Endothelial cell of umbilical vein (primary cell): ENCODE measurements around the gene LGI1. TPM values are rescaled to one million over a fixed set of nuclear protein-coding genes. Genes with fewer than 3 reads are reported as not detected.

Source experiments
- BruUV-seq: library from RNA; stranded (reverse); fragments of 400-500 nt; replicated peaks from 2 replicates; lab custom pipeline; 2021; lab: Mats Ljungman, UMichigan
- CTCF ChIA-PET: fragments of 300-600, 350-600 bp; sonication (Branson Sonifier 250); formaldehyde crosslinking; loops from one replicate; lab custom pipeline; 2021; ENCODE audit warnings: antibody characterized with exemption, inconsistent platforms; lab: Charles Lee
- POLR2A ChIA-PET: fragments of 300-600, 350-600 bp; sonication (Branson Sonifier 250); formaldehyde crosslinking; loops from one replicate; lab custom pipeline; 2021; ENCODE audit warnings: antibody characterized with exemption, inconsistent platforms; lab: Charles Lee
- DNase-seq: peaks from one replicate; pipeline ENCODE4 v3.0.0-alpha.2; 2011; ENCODE audit warnings: low read depth, low spot score
- FAIRE-seq: peaks from 2 replicates; lab custom pipeline; 2011; peaks lifted over from hg19 to GRCh38; lab: Jason Lieb, UNC
- H2AFZ ChIP-seq: 2 replicates; pipeline ENCODE4 v1.6.0; 2012; ENCODE audit warnings: low read depth, low read length, control low read depth, inconsistent platforms
- H3K27ac ChIP-seq: 2 replicates; pipeline ENCODE4 v1.5.1; 2011; ENCODE audit warnings: low read depth, mild to moderate bottlenecking, control low read depth, low read length, moderate library complexity; ENCODE audit not compliant: insufficient read depth
- H3K27me3 ChIP-seq, 2 experiments: 2 replicates each; pipeline versions ENCODE4 v1.6.0 to v1.6.1; 2011; ENCODE audit warnings: low read length in 2 of 2, mixed read lengths in 1 of 2; ENCODE audit not compliant: control insufficient read depth in 2 of 2, insufficient read depth in 2 of 2
- H3K36me3 ChIP-seq, 2 experiments: 2 replicates in 1 of 2; 3 replicates in 1 of 2; pipeline ENCODE4 v1.5.1; 2011; ENCODE audit warnings: low read length in 2 of 2, mild to moderate bottlenecking in 1 of 2, moderate library complexity in 1 of 2; ENCODE audit not compliant: control insufficient read depth in 2 of 2, insufficient read depth in 2 of 2; ENCODE audit errors: extremely low read depth in 1 of 2
- H3K4me1 ChIP-seq: 3 replicates; pipeline ENCODE4 v1.5.1; 2011; ENCODE audit warnings: mild to moderate bottlenecking, low read length; ENCODE audit not compliant: control insufficient read depth, insufficient read depth; ENCODE audit errors: extremely low read depth
- H3K4me2 ChIP-seq: 2 replicates; pipeline ENCODE4 v1.6.1; 2011; ENCODE audit warnings: low read length, control low read depth, mixed read lengths; ENCODE audit not compliant: insufficient read depth
- H3K4me3 ChIP-seq, 3 experiments: fragments of 200-600 bp in 1 of 3; sonication (generic), shearing (Covaris generic) in 1 of 3; replicated peaks in 1 of 3; 2 replicates each; pipeline ENCODE4 v1.5.1; 2011 to 2016; ENCODE audit warnings: control low read depth in 3 of 3, low read length in 3 of 3, mild to moderate bottlenecking in 2 of 3, inconsistent platforms in 1 of 3, low read depth in 1 of 3, moderate library complexity in 1 of 3; ENCODE audit not compliant: insufficient read depth in 1 of 3
- H3K79me2 ChIP-seq: 2 replicates; pipeline ENCODE4 v1.6.0; 2012; ENCODE audit warnings: low read length, inconsistent platforms; ENCODE audit not compliant: control insufficient read depth, insufficient read depth
- H3K9ac ChIP-seq: replicated peaks from 2 replicates; pipeline ENCODE3; 2011; ENCODE audit warnings: low read length, control low read depth; ENCODE audit not compliant: insufficient read depth; ENCODE audit errors: extremely low read depth
- H3K9me1 ChIP-seq: replicated peaks from 3 replicates; pipeline ENCODE4 v1.6.0; 2011; ENCODE audit warnings: mild to moderate bottlenecking, low read length; ENCODE audit not compliant: control insufficient read depth, insufficient read depth; ENCODE audit errors: extremely low read depth
- H3K9me3 ChIP-seq: replicated peaks from 2 replicates; pipeline ENCODE4 v1.5.1; 2012; ENCODE audit warnings: low read length, inconsistent platforms; ENCODE audit not compliant: control insufficient read depth, insufficient read depth
- H4K20me1 ChIP-seq: replicated peaks from 2 replicates; pipeline ENCODE3; 2011; ENCODE audit warnings: mild to moderate bottlenecking, low read length; ENCODE audit not compliant: control insufficient read depth, insufficient read depth; ENCODE audit errors: extremely low read depth
- CTCF ChIP-seq, 2 donors: IDR thresholded peaks; 1 replicate in 1 of 2; 2 replicates in 1 of 2; pipeline ENCODE4 v1.5.1; 2011; ENCODE audit warnings: low read length in 2 of 2, mild to moderate bottlenecking in 2 of 2, moderate library complexity in 2 of 2, control low read depth in 1 of 2, inconsistent platforms in 1 of 2, low read depth in 1 of 2; ENCODE audit not compliant: insufficient read depth in 1 of 2; ENCODE audit errors: extremely low read depth in 1 of 2
- EZH2 ChIP-seq: IDR thresholded peaks from 2 replicates; pipeline ENCODE4 v1.6.1; 2012; ENCODE audit warnings: borderline replicate concordance, low read depth, mild to moderate bottlenecking, moderate library complexity, low read length, inconsistent platforms; ENCODE audit not compliant: severe bottlenecking
- FOS ChIP-seq: IDR thresholded peaks from 2 replicates; pipeline ENCODE4 v1.6.1; 2011; ENCODE audit warnings: mild to moderate bottlenecking, low read length, moderate library complexity, borderline replicate concordance; ENCODE audit not compliant: insufficient read depth
- GATA2 ChIP-seq: IDR thresholded peaks from 2 replicates; pipeline ENCODE4 v1.7.0; 2011; ENCODE audit warnings: low read depth, mild to moderate bottlenecking, moderate library complexity, mixed read lengths, low read length; ENCODE audit not compliant: insufficient read length, insufficient read depth
- JUN ChIP-seq: IDR thresholded peaks from 2 replicates; pipeline ENCODE4 v1.6.1; 2011; ENCODE audit warnings: borderline replicate concordance, low read depth; ENCODE audit not compliant: insufficient read length, insufficient read depth
- MYC ChIP-seq: IDR thresholded peaks from one replicate; pipeline ENCODE4 v1.6.1; 2011; ENCODE audit warnings: mild to moderate bottlenecking, low read depth, low read length
- POLR2A ChIP-seq: IDR thresholded peaks from 2 replicates; pipeline ENCODE4 v1.6.1; 2012; ENCODE audit warnings: low read depth, mild to moderate bottlenecking, control low read depth, low read length
- POLR2AphosphoS5 ChIP-seq: IDR thresholded peaks from 2 replicates; pipeline ENCODE4 v1.6.1; 2012; ENCODE audit warnings: low read depth, mild to moderate bottlenecking, control low read depth, low read length, moderate library complexity; ENCODE audit not compliant: insufficient read depth
- dilution Hi-C: fragments of 300-500 bp; cut with MboI; formaldehyde crosslinking; loops from one replicate; pipeline ENCODE4 v1.15.0; 2019; ENCODE audit warnings: low sequenced_read_pairs; ENCODE audit not compliant: extremely low pct_ligation_motif_present
- intact Hi-C: fragments of 100-400 bp; cut with micrococcal nuclease; formaldehyde crosslinking; loops from one replicate; pipeline ENCODE4 v1.10.0; 2022
- polyA plus RNA-seq, 4 experiments: library from polyadenylated mRNA; depleted of rRNA in 3 of 4; stranded (reverse) in 3 of 4; unstranded in 1 of 4; fragments of >200 nt; gene quantifications; 2 replicates each; pipeline versions ENCODE4 v1.2.1 to v1.2.3, GENCODE V29; 2011 to 2012; ENCODE audit warnings: missing spikeins in 1 of 4
- total RNA-seq: library from RNA; stranded (reverse); gene quantifications from 2 replicates; pipeline ENCODE4 v1.2.3, GENCODE V29; 2021
- TF ChIP-seq, protein P1 (sequence below): IDR thresholded peaks from 2 replicates; pipeline ENCODE4 v1.6.1; 2011; ENCODE audit not compliant: insufficient read depth, insufficient read length

Gene LGI1
- total and polyA plus RNA-seq, 2 donors (not counting 3 experiments of a cell fraction or from before 2014, with no cell fraction given), result not detected

DNA sequence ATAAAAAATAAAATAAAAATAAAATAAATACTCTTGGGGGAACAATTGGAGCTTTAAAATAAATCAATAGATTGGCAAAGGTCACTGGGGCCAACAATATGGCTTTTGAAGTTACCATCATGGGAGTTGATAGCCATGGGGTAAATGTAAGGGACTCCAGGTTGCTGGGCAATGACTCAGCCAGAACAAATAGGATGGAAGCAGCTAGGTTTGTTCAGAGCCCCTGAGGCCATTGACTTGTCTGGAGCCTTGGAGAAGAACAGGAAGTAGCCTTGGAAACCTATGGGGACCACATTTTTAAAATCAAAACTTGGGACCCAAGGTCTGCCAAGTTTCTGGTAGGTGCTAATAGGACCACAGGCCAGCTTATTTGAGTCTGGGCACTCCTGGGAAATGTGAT lies 35.2 kb upstream of the LGI1 start:
- Histone ChIP-seq H3K27me3 (peaks cover 9 to 21% of the 10 kb centered on the region in 2 experiments), H3K4me3 (no peak overlapping the region), H3K27ac (no peak overlapping the region), H3K4me1 (no peaks in the 10 kb centered on the region), H3K36me3 (no peaks in the 10 kb centered on the region), H4K20me1 (no peaks in the 10 kb centered on the region), H2AFZ (no peak overlapping the region), H3K4me2 (no peak overlapping the region), H3K79me2 (no peaks in the 10 kb centered on the region), H3K9me3 (no peaks in the 10 kb centered on the region), H3K9ac (no peak overlapping the region), H3K9me1 (no peaks in the 10 kb centered on the region)
- ChIA-PET CTCF (interaction anchor here (1.2 to 1.5 kb wide), 3 partner anchors 9 to 93 kb away, joined by 3 to 4 read pairs (median 3); no protein-coding TSS in a partner anchor), POLR2A (no interaction called here)
- DNase-seq, result no peak
- no TSS peak for BruUV-seq
- intact Hi-C loops (no loop called here), dilution Hi-C loops (no loop called here)
- TF ChIP-seq POLR2A (no peak), GATA2 (no peak), POLR2AphosphoS5 (no peak), JUN (no peak), MYC (no peak), EZH2 (no peak), FOS (no peak)
- TF ChIP-seq, protein P1, sequence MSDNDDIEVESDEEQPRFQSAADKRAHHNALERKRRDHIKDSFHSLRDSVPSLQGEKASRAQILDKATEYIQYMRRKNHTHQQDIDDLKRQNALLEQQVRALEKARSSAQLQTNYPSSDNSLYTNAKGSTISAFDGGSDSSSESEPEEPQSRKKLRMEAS, result no peak
- no peak for FAIRE-seq

DNA sequence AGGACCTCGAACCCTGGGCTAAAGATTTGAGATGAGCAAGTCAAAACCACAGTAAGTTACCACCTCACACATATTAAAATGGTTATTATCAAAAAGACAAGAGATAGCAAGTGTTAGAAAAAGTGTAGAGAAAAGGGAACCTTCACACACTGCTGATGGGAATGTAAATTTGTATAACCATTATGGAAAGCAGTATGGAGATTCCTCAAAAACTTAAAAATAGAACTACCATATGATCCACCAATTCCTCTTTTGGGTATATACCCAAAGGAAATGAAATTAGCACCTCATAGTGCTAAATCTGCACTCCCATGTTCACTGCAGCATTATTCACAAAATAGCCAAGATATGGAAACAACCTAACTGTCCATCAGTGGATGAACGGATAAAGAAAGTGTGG lies 34.6 kb upstream of the LGI1 start:
- H3K9me1 ChIP-seq, result no peaks in the 10 kb centered on the region
- no peak overlapping the region for H3K4me3 ChIP-seq
- dilution Hi-C loops, result no loop called here
- DNase-seq (no peak), FAIRE-seq (no peak)
- H4K20me1 ChIP-seq, result no peaks in the 10 kb centered on the region
- no peaks in the 10 kb centered on the region for H3K4me1 ChIP-seq
- TF ChIP-seq CTCF (IDR thresholded peaks at IDR 0.05; ENCODE audit: extremely low read depth in 1 of 2, insufficient read depth in 1 of 2, low read depth in 1 of 2, low read length in 2 of 2) (no peak), JUN (no peak)
- H3K27ac ChIP-seq, result no peak overlapping the region
- peaks cover 9 to 23% of the 10 kb centered on the region in 2 experiments for H3K27me3 ChIP-seq
- BruUV-seq, result no TSS peak
- intact Hi-C loops, result no loop called here
- H3K9me3 ChIP-seq, result no peaks in the 10 kb centered on the region
- H3K9ac ChIP-seq, result no peak overlapping the region
- ChIA-PET CTCF (interaction anchor here (1.2 to 1.5 kb wide), 3 partner anchors 8 to 93 kb away, joined by 3 to 4 read pairs (median 3); no protein-coding TSS in a partner anchor), POLR2A (no interaction called here)
- no peaks in the 10 kb centered on the region for H3K36me3 ChIP-seq
- no peak overlapping the region for H2AFZ ChIP-seq
- no peaks in the 10 kb centered on the region for H3K79me2 ChIP-seq
- no peak overlapping the region for H3K4me2 ChIP-seq
